GM19328 (cell line): ENCODE measurements around the gene RAB2B.
"Not testable (repeated sequence)": the region's sequence is repeated elsewhere in the genome, so short reads cannot be mapped to it uniquely, and the experiment has no call there.

Experiments
- ATAC-seq: cut with Tn5 transposase; IDR thresholded peaks from one replicate; pipeline ENCODE4 v1.9.1; 2021; ENCODE audit warnings: mild to moderate bottlenecking, moderate library complexity; ENCODE audit not compliant: unreplicated experiment

RAB2B gene

DNA sequence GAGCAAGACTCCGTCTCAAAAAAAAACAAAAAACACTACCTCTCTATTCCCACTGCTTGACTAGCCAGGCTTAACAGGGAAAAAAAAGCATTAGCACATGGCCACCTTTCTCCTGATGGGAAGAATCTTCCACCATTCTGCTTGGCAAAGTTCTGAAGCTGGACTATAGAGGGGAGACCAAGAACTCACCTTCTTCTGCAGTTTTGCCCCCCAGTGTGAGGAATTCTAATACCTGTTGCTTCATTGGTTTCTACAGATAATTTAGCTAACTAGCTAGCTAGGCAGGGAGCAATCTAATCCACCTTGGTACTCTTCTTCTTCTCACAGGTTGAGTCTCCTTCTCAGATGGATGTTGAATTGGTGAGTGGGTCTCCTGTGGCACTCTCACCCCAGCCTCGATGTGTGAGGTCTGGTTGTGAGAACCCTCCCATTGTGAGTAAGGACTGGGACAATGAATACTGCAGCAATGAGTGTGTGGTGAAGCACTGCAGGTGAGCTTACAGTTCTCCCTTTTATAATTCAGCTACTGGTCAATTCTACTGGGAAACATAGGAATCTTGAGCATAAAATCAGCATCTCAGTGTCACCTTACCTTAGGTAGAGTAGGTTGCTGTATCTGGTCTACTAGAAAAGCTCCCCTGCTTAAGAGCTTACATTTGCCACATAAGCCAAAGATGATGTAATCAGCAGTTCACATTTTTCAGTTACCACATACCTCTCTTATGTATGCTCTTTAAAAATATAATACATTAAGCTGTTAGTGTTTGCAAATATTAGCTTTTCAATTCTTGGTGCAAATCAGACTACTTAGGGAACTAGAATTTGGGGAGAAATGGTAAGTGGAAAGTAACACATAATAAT is 18.4 kb upstream of the RAB2B start:
- no peak for ATAC-seq

- ATAC-seq = no peak
These were observed 9.9 kb upstream of the RAB2B start for GRCh38 chr14:21486640-21487087.

- ATAC-seq = peak; percentile 35
These were observed 235 bp downstream of the RAB2B start for GRCh38 chr14:21476523-21476924.

DNA sequence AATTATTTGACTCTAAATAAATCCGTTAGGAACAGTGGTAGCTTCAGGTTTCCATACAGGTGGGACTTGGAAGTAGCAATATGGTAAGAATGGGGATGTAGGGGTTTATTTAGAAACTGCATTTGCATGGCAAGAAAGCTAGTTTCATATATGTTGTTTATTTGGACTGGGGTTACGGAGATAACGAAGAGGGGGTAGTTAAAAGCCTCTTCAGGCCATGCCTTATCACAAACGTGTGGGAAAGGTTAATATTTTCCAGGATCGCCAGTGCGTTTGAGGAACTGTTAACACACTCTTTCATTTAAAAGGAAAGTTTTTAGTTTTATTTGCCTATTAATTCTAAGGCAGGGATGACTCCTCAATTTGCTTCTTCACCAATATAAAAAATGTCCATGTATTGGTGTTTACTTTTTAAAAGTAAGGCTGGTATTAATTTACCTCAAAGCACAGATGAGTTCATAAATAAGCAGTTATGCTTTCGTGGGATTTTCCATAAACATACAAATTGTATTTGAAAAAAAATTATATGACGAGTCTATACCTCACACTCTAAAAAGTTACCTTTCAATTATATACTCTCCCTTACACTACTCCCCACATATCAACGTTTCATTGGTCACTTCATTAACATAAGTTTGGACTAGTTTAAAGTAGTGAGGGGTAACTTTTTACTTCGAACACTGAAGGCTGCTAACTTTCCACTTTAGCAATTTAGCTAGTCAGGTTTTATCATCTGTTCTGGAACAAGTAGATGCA is 814 bp downstream of the RAB2B start:
- ATAC-seq = no peak

GRCh38 chr14:21467616-21468015 is 9.1 kb downstream of the RAB2B start:
- no peak for ATAC-seq

DNA sequence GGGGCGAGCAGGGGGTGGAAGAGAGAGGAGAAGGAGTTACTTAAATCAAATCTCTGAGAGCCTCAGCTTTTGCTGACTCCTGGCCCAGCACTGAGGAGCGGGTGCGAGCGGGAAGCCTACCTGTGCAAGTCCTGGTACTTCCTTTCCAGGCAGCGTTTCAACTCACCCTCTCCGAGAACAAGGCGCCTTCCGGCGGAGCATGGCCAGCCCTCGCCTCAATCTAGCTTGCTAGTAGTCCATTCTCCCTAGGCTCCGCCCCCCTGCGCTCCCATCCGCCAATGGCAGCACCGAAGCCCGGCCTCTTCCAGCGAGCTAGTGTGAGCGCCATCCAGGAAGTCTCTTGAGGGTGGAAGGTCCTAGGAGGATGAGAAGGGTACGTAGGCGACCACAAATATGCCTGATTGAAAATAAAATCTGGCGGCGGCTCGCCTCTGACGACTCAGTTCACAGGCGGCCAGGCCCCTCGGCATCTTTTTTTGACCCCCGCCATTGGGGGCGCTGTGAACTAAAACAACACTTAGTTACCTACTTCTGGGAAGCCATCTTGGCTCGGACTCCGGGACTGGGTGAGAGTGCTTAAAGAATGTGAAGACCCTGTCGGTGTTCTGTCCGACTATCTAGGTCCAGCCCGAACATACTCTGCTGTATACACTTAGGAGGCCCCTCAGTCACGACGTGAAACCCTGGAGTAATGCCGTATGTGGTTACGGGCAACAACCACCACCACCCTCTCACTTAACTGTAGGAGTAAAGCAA is 20.7 kb downstream of the RAB2B start, which contains the start of gene CHD8:
CHD8 (minus strand) TSS at position 212 of the 756 bp plus-strand sequence. CDS start 24,480 bp downstream, outside the sequence.
- peak; percentile 97 for ATAC-seq

DNA sequence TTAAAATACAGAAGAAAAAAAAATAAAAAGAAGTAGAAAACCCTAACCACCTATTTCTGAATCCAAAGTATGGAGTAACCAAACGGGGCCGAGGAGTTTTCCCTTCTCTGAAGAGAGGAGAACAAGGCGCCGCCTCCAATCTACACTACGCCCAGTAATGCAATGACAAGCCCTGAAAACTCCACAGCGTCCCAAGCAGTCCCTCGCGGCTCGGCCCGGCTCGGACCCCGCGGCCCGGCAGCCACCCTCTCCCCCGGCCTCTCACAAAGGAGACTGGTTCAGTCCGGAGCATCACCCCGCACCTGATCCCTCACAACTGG is 21.2 kb downstream of the RAB2B start:
- peak; percentile 7 for ATAC-seq

DNA sequence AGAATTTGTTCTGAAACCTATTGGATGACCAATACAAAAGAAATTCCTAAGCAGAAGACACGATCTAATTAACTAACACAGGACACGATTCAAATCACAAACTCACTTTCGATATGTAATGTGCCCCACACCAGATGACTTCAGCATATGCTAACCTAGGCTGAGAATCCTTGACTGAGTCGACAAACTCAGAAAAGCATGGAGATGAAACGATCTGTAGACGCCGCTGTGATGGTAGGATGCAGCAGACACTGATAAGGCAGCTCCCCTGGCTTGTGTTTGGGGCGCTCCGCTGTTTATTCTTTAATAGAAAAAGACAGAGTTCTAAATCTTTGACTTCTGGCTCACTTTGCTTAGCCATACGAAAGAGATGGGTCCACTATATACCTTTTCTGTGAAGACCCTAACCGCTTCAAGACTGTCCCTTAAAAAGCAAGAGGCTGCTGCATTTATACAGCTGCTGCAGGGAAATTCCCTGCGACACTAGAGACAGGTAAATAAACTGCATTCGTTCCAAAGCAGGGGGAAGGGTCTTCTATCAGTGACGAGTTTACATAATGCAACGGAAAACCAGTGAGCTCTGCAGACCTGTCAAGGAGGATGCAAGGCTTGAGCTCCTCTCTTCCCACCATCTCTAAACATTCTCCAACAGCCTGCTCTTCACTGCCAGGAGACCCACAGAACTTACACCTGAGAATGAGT is 21.8 kb downstream of the RAB2B start:
- ATAC-seq = no peak

- no peak for ATAC-seq
These were observed 26.9 kb downstream of the RAB2B start for GRCh38 chr14:21449899-21450216.

DNA sequence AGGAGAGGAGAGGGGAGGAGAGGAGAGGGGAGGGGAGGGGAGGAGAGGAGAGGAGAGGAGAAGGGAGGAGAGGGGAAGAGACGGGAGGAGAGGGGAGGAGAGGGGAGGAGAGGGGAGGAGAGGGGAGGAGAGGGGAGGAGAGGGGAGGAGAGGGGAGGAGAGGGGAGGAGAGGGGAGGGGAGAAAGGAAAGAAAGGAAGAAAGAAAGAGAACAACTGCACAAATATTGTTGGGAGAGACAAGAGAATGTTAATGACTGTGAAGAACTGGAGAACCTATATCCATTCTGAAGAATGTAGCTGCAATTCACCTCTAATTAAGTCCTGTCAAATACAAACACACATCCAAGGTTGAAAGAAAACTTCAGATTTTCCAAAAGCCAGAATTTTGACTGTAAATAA is 34.1 kb downstream of the RAB2B start:
- ATAC-seq = not testable (repeated sequence)

- ATAC-seq = no peak
These were observed 35.9 kb downstream of the RAB2B start for GRCh38 chr14:21440859-21441258.

GRCh38 chr14:21437063-21437901 is 39.5 kb downstream of the RAB2B start:
- peak; percentile 99 for ATAC-seq

DNA sequence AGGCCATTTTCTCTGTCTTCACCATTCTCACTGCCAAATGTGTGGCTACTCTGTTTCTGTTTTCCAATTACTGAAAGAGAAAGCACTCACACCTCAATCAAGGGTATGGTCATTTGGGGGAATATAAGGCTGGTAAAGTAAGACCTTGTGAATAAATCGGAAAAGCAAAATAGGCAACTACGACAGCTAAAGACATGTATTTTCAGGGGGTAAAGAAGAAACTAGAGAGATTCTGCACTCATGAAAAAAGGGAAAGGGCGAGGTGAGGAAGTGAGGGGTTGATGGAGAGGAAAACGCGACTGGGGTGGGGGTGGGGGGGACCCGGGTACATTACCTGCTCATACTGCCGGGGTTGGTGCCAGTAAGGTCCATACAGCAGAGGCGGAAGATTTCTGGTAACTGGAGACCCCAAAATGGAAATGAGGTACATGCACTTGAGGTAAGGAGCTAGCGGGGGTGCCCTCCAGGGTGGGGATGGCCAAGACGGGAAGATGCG is 40.1 kb downstream of the RAB2B start:
- no peak for ATAC-seq

GRCh38 chr14:21431126-21431525 is 45.6 kb downstream of the RAB2B start:
- ATAC-seq = no peak

GRCh38 chr14:21428930-21429329 is 47.8 kb downstream of the RAB2B start:
- ATAC-seq = no peak

- ATAC-seq = no peak
These were observed 50.1 kb downstream of the RAB2B start for GRCh38 chr14:21426692-21427091.

GRCh38 chr14:21419528-21419927 is 57.2 kb downstream of the RAB2B start:
- no peak for ATAC-seq

GRCh38 chr14:21415329-21415728 is 61.4 kb downstream of the RAB2B start:
- no peak for ATAC-seq

DNA sequence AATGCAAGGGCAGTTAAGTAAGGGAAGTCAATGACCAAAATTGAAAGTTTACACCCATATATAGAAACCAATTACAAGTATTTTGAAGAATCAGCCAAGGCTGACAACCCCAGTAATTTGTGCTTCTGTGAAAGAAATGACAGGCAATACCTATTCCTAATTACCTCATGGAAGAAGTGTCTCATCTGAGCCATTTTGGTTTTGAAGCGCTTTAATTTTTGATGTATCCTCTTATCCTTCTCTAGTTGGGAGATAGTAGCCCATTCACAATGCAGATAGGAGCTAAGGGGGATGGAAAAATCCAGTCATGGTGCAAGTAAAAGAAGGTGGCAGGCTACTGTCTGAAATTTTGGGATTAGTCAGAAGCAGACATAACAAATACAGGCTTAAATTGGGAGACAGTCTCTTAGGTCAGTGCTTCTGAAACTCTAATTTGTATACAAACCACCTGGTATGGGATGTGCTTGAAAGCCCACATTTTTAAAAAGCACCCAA is 62.6 kb downstream of the RAB2B start:
- no peak for ATAC-seq
